HUES48 (cell line): ENCODE results near the gene RNF43.

Source experiments
- H3K27ac ChIP-seq: one replicate; pipeline ENCODE4 v1.7.0; 2013; ENCODE audit warnings: low read depth, low read length, inconsistent platforms
- H3K27me3 ChIP-seq: 2 replicates; pipeline ENCODE4 v1.6.1; 2013; ENCODE audit warnings: mild to moderate bottlenecking, low read length; ENCODE audit not compliant: control insufficient read depth, insufficient read depth
- H3K36me3 ChIP-seq: 2 replicates; pipeline ENCODE4 v1.6.1; 2013; ENCODE audit warnings: low read length; ENCODE audit not compliant: control insufficient read depth, insufficient read depth
- H3K4me1 ChIP-seq: 2 replicates; pipeline ENCODE4 v1.6.1; 2013; ENCODE audit warnings: mild to moderate bottlenecking, low read length; ENCODE audit not compliant: control insufficient read depth, insufficient read depth
- H3K4me3 ChIP-seq: 2 replicates; pipeline ENCODE4 v1.5.1; 2013; ENCODE audit warnings: mild to moderate bottlenecking, low read depth, low read length
- H3K9ac ChIP-seq: 2 replicates; pipeline ENCODE4 v1.6.1; 2013; ENCODE audit warnings: mild to moderate bottlenecking, low read depth, low read length, moderate library complexity
- H3K9me3 ChIP-seq: 2 replicates; pipeline ENCODE4 v1.6.1; 2013; ENCODE audit warnings: low read length; ENCODE audit not compliant: control insufficient read depth, insufficient read depth

RNF43 gene

GRCh38 chr17:58373003-58373402, 44.3 kb downstream of the RNF43 start:
- Histone ChIP-seq H3K4me1 (peaks cover 18% of the 10 kb centered on the region), H3K9me3 (no peaks in the 10 kb centered on the region), H3K9ac (no peak overlapping the region), H3K27ac (no peak overlapping the region), H3K36me3 (no peaks in the 10 kb centered on the region), H3K4me3 (no peak overlapping the region), H3K27me3 (no peaks in the 10 kb centered on the region)

GRCh38 chr17:58371300-58371950, 45.9 kb downstream of the RNF43 start:
- no peak overlapping the region for H3K9ac ChIP-seq
- no peaks in the 10 kb centered on the region for H3K36me3 ChIP-seq
- H3K27ac ChIP-seq, result no peak overlapping the region
- peaks cover 8% of the 10 kb centered on the region; the same call in 1 of the 2 replicates for H3K4me1 ChIP-seq
- H3K4me3 ChIP-seq, result no peak overlapping the region
- H3K9me3 ChIP-seq, result no peaks in the 10 kb centered on the region
- no peaks in the 10 kb centered on the region for H3K27me3 ChIP-seq

- Histone ChIP-seq H3K9me3 (no peaks in the 10 kb centered on the region), H3K27me3 (no peaks in the 10 kb centered on the region), H3K9ac (no peak overlapping the region), H3K4me1 (0 out of 2 replicates have a peak, but pooled peaks cover 1% of the 10 kb centered on the region), H3K36me3 (no peaks in the 10 kb centered on the region), H3K27ac (no peak overlapping the region), H3K4me3 (no peak overlapping the region)
Observed at GRCh38 chr17:58370716-58371115, 46.6 kb downstream of the RNF43 start.

- H3K4me3 ChIP-seq, result no peak overlapping the region
- no peaks in the 10 kb centered on the region for H3K36me3 ChIP-seq
- no peaks in the 10 kb centered on the region for H3K9me3 ChIP-seq
- no peaks in the 10 kb centered on the region for H3K27me3 ChIP-seq
- no peaks in the 10 kb centered on the region for H3K4me1 ChIP-seq
- no peak overlapping the region for H3K27ac ChIP-seq
- no peak overlapping the region for H3K9ac ChIP-seq
Observed at GRCh38 chr17:58370309-58370708, 47.0 kb downstream of the RNF43 start.

GRCh38 chr17:58369214-58370031, 47.9 kb downstream of the RNF43 start:
- no peaks in the 10 kb centered on the region for H3K36me3 ChIP-seq
- H3K27me3 ChIP-seq, result no peaks in the 10 kb centered on the region
- no peaks in the 10 kb centered on the region; the same call in 1 of the 2 replicates for H3K4me1 ChIP-seq
- H3K9ac ChIP-seq, result no peak overlapping the region
- H3K9me3 ChIP-seq, result no peaks in the 10 kb centered on the region
- H3K4me3 ChIP-seq, result no peak overlapping the region
- no peak overlapping the region for H3K27ac ChIP-seq

- H3K9ac ChIP-seq, result no peak overlapping the region
- H3K27ac ChIP-seq, result no peak overlapping the region
- H3K27me3 ChIP-seq, result no peaks in the 10 kb centered on the region
Observed at GRCh38 chr17:58368860-58369213, 48.5 kb downstream of the RNF43 start.

More at GRCh38 chr17:58368860-58369213, 48.5 kb downstream of the RNF43 start:
- Histone ChIP-seq H3K4me1 (no peaks in the 10 kb centered on the region; the same call in 1 of the 2 replicates), H3K36me3 (no peaks in the 10 kb centered on the region), H3K9me3 (no peaks in the 10 kb centered on the region), H3K4me3 (no peak overlapping the region)
